Fibroblast of gingiva (primary cell): Measurements from ENCODE around the gene RNLS.
A peak's percentile ranks its signal among the peaks of the same experiment; 100 is the strongest.
"Not testable (repeated sequence)": the region's sequence is repeated elsewhere in the genome, so short reads cannot be mapped to it uniquely, and the experiment has no call there.

Source experiments
- DNase-seq: peaks from one replicate; pipeline ENCODE4 v3.0.0-alpha.2; 2011; ENCODE audit warnings: low read depth

RNLS gene

GRCh38 chr10:88343761-88344484, 239.2 kb downstream of the RNLS start:
- DNase-seq, result peak; percentile 70

- DNase-seq, result no peak
These were observed 240.3 kb downstream of the RNLS start for GRCh38 chr10:88342733-88343310.

GRCh38 chr10:88337134-88337533, 246.0 kb downstream of the RNLS start:
- DNase-seq, result no peak

- no peak for DNase-seq
These were observed 246.8 kb downstream of the RNLS start for GRCh38 chr10:88336334-88336733.

- DNase-seq, result no peak
These were observed 249.9 kb downstream of the RNLS start for GRCh38 chr10:88333248-88333630.

GRCh38 chr10:88332503-88333247, 250.4 kb downstream of the RNLS start:
- no peak for DNase-seq

- no peak for DNase-seq
These were observed 252.9 kb downstream of the RNLS start for GRCh38 chr10:88330174-88330573.

GRCh38 chr10:88322324-88323063, 260.6 kb downstream of the RNLS start:
- no peak for DNase-seq

- no peak for DNase-seq
These were observed 263.1 kb downstream of the RNLS start for GRCh38 chr10:88319960-88320517.

- no peak for DNase-seq
These were observed 264.3 kb downstream of the RNLS start for GRCh38 chr10:88318803-88319202.

GRCh38 chr10:88317099-88317498, 266.0 kb downstream of the RNLS start:
- DNase-seq, result no peak

GRCh38 chr10:88316292-88316861, 266.7 kb downstream of the RNLS start:
- DNase-seq, result no peak

GRCh38 chr10:88315755-88316154, 267.4 kb downstream of the RNLS start:
- DNase-seq, result no peak

GRCh38 chr10:88314362-88314761, 268.8 kb downstream of the RNLS start:
- peak; percentile 12 for DNase-seq

GRCh38 chr10:88313878-88314277, 269.2 kb downstream of the RNLS start:
- no peak for DNase-seq

- DNase-seq, result no peak
These were observed 270.3 kb downstream of the RNLS start for GRCh38 chr10:88312855-88313254.

GRCh38 chr10:88311264-88311663, 271.9 kb downstream of the RNLS start:
- no peak for DNase-seq

- DNase-seq, result no peak
These were observed 273.8 kb downstream of the RNLS start for GRCh38 chr10:88309365-88309764.

GRCh38 chr10:88308361-88308760, 274.8 kb downstream of the RNLS start:
- DNase-seq, result not testable (repeated sequence)

- DNase-seq, result no peak
These were observed 283.3 kb downstream of the RNLS start for GRCh38 chr10:88299787-88300186.

- DNase-seq, result peak; percentile 47
These were observed 286.0 kb downstream of the RNLS start for GRCh38 chr10:88297103-88297502.
